Measurements from ENCODE around the gene VAV2. TPM values are rescaled to one million over a fixed set of nuclear protein-coding genes. Genes with fewer than 3 reads are reported as not detected.

VAV2 gene
- total and polyA plus RNA-seq, 12 donors = 2.9 to 7.1 (median 5.0) TPM

GRCh38 chr9:133951265-133951664 lies 40.9 kb downstream of the VAV2 start:
- no peaks in the 10 kb centered on the region for H3K36me3 ChIP-seq
- no peaks in the 10 kb centered on the region for H3K9me3 ChIP-seq
- TF ChIP-seq CTCF (IDR thresholded peaks at IDR 0.05) = no peak
- 90 to 92% methylated on average over 8 of the region's 8 CpGs for WGBS, 2 donors
- DNase-seq (no peak), ATAC-seq (peak in 1 of 8 donors; percentile 6)
- intact Hi-C loops (cut with DNase I) = no loop called here
- peak overlapping the region in 7 of 10 donors; percentile 39 to 80 (median 58) for H3K27ac ChIP-seq
- peak overlapping the region in 5 of 10 donors; percentile 5 to 25 (median 19) for H3K4me3 ChIP-seq
- peaks cover 2 to 42% (median 20%) of the 10 kb centered on the region in 9 donors for H3K4me1 ChIP-seq
- no peaks in the 10 kb centered on the region for H3K27me3 ChIP-seq

GRCh38 chr9:133950629-133951111 lies 41.5 kb downstream of the VAV2 start:
- WGBS, 2 donors = 62 to 65% methylated on average over 25 of the region's 25 CpGs
- Histone ChIP-seq H3K27ac (peak overlapping the region in 8 of 10 donors; percentile 20 to 80 (median 56)), H3K27me3 (no peaks in the 10 kb centered on the region), H3K4me3 (peak overlapping the region in 5 of 10 donors; percentile 5 to 25 (median 19)), H3K9me3 (no peaks in the 10 kb centered on the region), H3K4me1 (peaks cover 2 to 36% (median 14%) of the 10 kb centered on the region in 9 donors), H3K36me3 (no peaks in the 10 kb centered on the region)
- peak; percentile 34 to 44 for DNase-seq
- intact Hi-C loops (cut with DNase I) = no loop called here
- TF ChIP-seq CTCF (IDR thresholded peaks at IDR 0.05) = no peak
- peak; percentile 58 to 75 (median 68) for ATAC-seq

GRCh38 chr9:133950192-133950591 lies 41.9 kb downstream of the VAV2 start:
- ATAC-seq (no peak), DNase-seq (no peak)
- Histone ChIP-seq H3K4me1 (peaks cover 2 to 40% (median 13%) of the 10 kb centered on the region in 9 donors), H3K27me3 (no peaks in the 10 kb centered on the region), H3K36me3 (no peaks in the 10 kb centered on the region), H3K4me3 (peak overlapping the region in 2 of 10 donors; percentile 18 to 20), H3K9me3 (no peaks in the 10 kb centered on the region), H3K27ac (peak overlapping the region in 6 of 10 donors; percentile 20 to 80 (median 46))
- 75 to 85% methylated on average over 13 of the region's 13 CpGs for WGBS, 2 donors
- TF ChIP-seq CTCF (IDR thresholded peaks at IDR 0.05) = no peak
- intact Hi-C loops (cut with DNase I) = no loop called here

GRCh38 chr9:133949486-133950061 lies 42.5 kb downstream of the VAV2 start:
- Histone ChIP-seq H3K4me3 (no peak overlapping the region), H3K27ac (peak overlapping the region in 4 of 10 donors; percentile 33 to 80 (median 60)), H3K27me3 (no peaks in the 10 kb centered on the region), H3K9me3 (no peaks in the 10 kb centered on the region), H3K36me3 (no peaks in the 10 kb centered on the region), H3K4me1 (peaks cover 0 to 36% (median 13%) of the 10 kb centered on the region in 9 donors)
- 93 to 94% methylated on average over 14 of the region's 14 CpGs for WGBS, 2 donors
- ATAC-seq = no peak
- TF ChIP-seq CTCF (IDR thresholded peaks at IDR 0.05) = no peak
- intact Hi-C loops (cut with DNase I) = loop anchor here in 1 of 10 donors (5.0 kb wide), 1 partner anchor 33 kb away; no protein-coding TSS in a partner anchor
- DNase-seq = no peak
